HG02870 (cell line): ENCODE measurements around the gene CLIP4.

Experiments used
- ATAC-seq: cut with Tn5 transposase; IDR thresholded peaks from one replicate; pipeline ENCODE4 v1.9.1; 2021; ENCODE audit warnings: mild to moderate bottlenecking, moderate library complexity; ENCODE audit not compliant: unreplicated experiment

Gene CLIP4

DNA sequence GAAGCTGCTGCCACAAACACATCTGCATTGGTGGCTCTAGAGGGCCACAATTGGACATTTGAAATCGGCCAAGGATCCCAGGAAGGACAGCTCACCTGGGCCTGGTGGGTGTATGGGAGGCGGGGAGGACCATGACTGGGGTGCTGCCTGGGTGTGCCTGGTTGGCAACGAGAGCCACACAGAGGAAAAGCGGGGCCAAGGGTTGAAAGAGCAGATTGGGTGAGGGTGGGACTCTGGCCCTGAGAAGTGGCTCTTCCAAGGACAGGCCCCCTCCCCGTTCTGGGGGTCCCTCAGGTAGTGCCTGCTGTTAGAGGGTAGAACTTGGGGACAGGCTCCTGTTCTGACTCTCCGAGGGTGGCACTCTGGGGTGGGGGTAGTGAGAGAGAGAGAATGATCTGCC is 102.9 kb downstream of the CLIP4 start:
- no peak for ATAC-seq

DNA sequence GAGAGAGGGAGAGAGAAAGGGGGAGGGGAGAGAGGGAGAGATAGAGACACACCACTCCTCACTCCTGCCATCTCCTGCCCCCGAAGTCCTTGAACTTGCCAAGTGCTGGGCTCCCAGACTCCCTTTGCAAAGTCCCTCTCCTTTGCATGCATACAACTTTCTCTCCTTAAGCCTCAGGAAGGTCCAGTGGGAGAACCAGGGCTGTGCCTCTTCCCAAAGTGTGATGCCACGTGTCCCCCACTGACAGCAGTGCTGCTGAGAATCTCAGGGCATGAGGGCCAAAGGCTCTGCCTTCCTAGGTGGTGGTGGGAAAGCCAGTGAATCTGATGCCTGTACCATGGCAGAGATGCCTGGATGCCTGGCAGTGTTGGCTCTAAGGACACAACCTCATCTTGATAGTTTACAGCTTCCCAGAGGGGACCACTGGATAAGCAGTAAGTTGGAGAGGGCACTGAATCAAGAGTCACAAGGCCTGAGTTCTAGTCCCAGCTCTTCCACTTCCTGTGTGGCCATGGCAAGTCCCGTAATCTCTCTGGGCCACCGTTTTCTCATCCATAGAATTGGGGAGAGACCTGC is 103.4 kb downstream of the CLIP4 start:
- ATAC-seq: no peak

DNA sequence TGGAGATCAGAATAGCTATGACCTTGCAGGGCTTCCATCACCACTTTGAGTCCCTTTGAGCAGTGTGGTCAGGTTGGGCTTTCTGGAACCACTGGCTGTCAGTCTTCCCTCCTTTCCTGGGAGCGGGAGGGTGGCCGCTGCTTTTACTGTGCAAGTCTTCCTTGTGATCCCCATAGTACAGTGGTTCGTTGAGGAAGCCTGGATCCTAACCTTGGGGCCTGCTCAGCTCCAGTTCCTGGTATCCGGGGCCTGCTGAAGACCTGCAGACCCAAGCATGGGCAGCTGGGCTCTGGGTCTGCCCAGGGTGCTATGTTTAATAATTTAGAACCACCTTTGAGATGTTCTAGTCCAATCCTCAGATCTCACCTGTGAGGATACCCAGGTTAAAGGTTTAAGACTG is 104.2 kb downstream of the CLIP4 start:
- no peak for ATAC-seq

DNA sequence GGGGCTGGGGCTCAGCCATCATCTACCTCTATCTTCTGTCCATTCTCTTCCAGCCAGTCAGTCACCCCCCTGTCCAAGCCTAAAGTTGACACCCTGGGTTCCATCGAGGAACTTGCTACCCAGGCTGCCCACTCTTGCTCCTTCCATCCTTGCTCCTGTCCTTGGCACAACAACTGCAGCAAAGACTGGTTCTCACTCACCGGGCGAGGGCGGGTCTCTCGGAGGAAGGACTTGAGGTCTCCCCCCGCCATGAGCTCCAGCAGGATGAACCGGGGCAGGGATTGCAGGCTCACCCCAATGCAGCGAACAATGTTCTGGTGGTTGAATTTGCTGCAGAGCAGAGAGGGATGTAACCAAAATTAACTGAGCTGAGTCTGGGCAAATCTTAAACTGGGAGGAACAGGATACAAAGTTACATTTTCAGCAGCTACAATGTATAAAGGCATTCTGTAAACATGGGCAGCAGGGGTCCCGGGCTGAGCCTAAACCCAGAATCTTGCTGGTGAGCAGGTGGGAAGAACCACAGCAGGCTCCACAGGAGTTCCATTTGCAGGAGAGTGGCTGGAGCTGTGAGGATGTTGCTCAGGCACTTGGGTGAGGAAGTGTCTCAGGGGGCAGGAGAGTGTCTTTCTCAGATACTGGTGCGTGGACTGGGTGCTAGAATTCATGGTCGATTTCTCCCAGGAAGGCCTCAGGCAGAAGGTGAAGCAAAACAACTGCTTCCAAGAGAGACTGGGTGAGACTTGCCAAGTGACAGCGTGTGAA is 105.5 kb downstream of the CLIP4 start:
- ATAC-seq: no peak

DNA sequence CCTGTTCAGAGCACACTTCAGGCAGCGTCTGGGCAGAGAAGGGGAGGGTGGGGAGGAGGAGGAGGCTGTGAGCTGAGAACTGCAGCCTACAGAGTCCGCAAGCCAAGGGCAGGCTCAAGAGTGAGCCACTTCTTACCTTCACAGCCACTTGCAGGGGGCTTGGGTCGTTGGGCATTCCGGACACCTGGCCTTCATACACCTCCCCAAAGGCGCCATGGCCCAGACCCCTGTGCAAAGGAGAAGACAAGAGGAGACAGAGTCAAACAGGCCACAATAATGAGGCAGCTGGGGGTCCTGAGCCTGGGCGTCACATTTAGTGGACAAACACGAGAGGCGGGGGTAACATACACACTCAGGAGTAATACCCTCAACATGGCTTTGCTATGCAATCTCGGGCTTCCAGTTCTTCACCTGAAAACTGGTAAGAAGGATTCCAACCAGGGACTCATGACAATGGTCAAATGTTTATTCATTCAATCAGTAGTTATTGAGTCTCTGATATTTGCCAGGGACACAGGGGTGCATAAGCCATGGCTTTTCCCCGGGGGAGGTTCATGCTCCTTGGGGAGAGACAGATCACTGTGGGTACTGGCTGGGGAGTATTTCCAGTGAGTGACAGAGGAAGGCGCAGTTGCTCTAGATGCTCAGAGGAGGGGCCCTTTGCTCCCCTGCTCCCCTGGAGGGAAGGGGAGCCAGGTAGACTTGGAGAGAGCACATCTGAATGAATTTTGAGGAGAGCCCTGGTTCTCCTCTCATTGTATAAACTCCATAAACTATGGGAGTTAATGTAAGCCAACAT is 107.4 kb downstream of the CLIP4 start:
- ATAC-seq: no peak

DNA sequence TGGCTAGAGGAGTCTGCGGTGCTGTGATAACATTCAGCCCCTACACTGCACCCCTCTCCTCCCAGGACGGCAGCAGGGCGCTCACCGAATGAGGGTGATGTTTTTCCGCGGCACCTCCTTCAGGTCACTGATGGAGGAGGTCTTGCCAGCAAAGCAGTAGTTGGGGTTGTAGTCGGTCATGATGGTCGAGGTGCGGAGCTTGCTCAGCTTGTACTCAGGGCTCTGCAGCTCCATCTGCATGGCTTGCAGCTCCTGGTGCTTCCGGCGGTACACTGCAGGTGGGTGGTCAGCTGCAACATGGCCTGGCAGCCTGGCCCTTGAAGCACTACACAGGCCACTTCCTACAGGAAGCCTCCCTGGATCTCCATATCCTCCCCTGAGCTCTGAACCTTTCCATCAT is 108.0 kb downstream of the CLIP4 start:
- ATAC-seq: no peak

DNA sequence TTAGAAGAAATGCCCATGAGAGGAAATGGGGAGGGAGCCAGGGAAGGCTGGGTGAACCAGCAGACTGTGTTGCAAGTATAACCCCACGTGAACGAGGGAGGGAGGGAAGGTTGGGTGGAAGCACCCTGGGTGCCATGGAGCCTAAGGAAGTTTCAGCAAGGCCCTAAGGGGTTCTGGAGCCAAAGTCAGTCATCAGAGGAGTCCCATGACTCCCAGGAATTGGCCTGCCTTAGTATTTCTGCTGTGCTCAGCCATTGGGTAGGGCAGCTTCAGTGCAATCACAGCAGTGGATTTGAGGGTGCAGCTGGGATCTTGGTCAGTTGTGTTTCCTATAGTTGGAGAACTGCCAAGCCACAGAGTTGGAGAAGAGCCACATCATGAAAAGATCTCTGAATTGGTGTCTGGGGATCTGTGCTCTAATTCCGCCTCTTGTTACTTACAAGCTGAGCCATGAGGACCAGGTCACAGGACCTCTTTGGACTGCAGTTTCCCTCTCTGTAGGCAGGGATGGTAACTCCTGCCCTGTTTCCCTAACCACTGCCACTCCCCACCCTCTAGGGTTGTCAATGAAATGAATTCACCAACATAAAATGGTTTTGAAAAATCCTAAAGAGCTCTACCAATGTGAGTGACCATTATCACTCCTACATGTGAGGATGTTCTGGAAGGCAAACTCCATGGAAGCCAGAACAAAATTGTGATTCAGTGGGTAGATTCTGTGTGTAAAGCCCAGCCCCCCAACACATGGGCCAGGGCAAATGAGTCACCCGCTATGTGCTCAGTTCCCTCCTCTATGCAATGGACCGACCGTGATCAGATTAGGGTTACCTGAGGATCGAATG is 108.9 kb downstream of the CLIP4 start:
- ATAC-seq: no peak

DNA sequence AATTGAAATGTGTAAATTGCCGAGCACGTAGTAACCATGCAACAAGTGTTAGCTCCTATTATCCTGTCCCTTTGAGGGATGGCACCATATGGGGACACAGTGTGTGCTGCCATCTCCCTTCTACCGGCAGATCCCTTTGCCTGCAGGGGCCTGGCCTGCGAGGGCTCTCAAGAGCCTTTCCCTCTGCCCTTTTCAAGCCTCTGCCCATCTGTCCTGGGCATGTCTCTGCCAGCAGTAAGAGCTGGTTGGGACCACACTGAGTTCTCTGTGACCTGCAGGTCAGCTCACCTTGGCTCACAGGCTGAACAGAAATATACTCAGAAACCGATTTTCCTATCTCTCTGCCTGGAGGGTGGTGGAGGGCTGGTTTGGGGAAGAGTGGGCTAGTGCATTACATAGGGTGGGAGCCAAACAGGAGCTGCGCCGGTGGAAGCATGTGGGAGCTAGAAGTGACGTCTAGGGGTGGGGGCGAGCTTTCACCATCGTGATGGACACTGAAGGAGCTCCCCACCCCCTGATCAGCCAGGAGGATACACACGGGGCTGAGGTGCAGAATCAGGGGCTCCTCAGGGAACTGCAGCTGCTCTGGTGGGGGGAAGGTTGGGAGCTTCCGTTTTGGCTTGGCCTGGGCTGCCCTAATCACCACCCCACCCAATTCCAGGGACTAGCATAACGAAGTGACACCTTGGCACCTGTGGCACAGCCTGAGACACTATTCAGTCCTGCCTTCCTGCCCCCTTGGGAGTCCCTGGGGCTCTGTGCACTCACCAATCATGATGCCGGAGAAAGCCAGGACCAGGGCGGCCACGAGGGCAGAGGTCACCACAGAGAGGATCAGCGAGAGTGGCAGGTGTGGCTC is 109.7 kb downstream of the CLIP4 start:
- no peak for ATAC-seq

DNA sequence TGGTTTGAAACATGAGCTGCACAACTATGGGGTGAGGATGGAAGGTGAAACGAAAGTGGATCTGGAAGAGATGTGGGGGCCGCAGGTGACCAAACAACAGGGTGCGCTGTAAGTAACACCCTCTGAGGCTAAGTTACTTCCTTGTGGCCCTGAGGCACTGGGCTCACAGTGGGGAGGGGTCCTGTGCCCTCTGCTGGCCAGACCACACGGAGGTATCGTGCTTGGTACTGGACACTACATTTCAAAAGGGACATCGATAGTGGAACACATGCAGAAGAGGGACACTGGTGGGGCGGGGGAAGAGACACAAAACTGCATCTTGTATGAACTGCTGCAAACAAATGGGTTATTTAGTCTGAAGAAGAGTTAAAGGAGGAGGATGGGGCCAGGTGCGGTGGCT is 110.6 kb downstream of the CLIP4 start:
- no peak for ATAC-seq

DNA sequence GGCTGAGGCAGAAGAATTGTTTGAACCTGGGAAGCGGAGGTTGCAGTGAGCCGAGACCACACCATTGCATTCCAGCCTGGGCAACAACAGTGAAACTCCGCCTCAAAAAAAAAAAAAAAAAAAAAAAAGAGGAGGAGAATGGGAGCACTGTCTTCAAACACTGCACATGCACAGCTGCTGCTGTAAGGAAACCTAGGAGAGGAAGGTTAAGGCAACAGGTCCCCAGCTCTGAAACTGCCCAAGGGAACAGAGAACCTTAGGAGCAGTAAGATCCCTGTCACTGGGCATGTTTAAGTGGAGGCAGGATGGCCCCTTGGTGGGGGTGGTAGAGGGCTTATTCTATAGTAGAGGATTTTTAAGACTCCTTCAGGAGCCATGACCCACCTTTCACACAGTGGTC is 111.2 kb downstream of the CLIP4 start:
- no peak for ATAC-seq

DNA sequence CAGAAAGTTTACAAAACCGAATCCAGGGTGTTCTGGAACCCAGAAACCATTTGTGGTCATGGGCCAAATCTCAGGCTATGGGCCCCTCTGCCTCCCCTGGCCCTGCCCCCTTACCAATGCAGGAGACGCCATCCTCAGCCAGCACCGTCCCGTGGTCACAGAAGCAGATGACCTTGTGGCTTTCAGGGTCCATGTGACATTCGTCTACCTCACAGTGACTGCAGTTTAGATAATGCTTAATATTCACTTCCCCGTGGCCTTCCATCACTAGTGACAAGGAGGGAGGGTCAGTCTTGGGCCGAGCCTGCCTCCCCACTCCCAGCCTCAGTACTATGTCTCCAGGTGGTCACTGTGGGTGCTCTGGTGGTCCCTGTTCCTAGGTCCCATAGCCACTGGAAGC is 111.6 kb downstream of the CLIP4 start:
- no peak for ATAC-seq

DNA sequence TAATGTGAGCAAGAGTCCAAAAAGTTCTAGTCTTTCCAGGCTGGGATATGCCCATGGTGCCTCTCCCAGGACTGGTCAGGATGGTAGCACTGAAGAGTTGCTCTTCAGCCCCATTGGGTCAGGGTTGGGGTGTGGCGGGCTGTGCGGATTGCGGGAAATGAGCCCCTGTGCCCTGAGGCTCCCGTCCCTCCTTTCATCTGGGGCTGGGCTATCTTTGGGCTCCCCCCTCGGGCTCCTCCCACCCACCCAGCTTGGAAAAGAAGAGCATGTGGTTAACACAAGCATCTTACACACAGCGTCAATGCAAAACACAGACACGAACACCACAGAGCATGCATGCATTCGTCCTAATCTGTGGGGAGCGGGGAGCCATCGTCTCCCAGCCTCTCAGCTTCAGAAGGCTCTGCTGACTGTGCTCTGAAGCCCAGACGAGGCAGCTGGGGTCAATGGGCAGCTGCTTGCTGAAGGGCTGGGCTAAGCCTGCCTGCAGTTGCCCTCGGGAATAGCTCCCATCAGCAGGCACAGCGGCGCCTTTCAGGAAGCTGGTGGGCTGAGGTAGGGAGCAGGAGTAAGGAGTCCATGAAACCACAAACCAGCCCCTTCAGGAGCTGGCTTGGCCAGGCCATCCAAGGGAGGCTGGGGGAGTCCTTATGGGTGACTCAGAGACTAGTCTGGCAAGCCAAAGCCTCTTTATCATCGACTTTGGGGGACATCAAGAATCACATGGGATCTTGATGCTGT is 112.9 kb downstream of the CLIP4 start:
- no peak for ATAC-seq

DNA sequence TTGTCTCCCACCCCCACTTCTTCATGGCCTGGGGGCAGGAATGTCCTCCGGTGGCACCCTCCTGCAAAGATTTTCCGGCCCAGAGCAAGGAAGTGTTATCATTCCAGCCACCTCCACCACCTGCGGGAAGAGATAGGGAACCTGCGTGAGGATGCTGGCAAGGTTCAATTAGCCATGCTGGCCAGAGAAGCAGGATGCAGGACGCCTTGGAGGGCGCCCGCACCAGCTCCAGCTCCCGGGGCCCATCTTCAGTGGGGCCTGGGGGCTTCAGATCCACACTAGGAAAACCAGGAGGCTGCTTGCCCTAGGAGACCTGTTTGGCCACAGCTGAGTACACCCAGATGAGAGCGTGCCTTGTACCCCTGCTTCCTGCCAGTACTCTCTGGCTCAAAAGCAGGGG is 113.7 kb downstream of the CLIP4 start:
- no peak for ATAC-seq

DNA sequence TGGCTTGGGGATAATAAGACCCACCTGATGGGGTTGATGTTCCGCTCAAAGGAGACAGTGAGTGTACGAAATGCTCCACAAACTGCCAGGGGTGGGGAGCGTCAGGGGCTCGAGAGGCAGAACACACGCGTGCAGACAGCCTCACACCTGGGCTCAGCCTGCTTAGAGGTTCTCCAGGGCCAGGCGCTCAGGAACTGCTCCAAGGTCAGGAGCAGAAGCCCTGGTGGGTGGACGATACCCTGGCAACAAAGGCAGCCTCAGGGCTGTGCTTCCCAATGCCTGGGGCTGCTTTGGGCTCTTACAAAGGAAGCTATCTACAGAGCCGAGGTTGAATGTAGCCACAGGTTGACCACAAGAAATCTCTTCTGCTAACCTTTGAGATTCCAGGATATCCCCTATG is 114.4 kb downstream of the CLIP4 start:
- no peak for ATAC-seq

DNA sequence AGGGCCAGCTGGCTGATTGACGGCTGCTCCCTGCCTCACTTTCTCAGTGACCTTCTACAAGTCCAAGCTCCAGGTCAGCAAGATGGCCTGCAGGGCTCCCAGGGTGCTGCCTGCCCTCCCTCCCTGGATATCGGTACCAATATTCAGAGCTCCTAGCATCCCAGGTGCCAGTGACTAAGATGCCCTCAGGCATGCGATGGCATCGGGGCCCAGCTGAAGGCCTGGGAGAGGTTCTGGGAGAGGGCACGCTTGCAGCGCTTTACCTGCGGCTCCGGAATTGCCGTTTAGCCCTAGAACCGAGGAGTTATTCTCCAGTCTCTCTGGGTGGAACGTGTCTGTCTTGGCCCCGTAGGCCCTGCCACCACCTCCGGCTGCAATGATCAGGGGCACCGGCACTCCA is 116.8 kb downstream of the CLIP4 start:
- ATAC-seq: no peak

DNA sequence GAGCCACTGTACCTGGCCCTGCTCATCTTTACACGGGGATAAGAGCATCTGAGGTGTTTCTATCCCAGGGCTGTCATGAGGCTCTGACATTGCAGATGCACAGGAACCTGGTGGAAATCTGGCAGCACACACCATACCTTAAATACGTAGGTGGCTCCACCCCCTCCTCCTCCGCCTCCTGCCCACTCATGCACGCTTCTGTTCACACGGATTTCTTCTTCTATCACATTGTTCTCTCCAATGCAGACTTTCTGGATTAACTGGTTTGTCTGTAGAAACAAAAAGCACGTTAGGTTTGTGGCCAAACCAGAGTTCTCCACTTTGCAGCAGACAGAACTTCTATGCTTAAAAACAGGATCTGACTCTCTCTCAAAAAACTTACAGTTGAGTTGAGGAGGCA is 118.2 kb downstream of the CLIP4 start:
- ATAC-seq: no peak

DNA sequence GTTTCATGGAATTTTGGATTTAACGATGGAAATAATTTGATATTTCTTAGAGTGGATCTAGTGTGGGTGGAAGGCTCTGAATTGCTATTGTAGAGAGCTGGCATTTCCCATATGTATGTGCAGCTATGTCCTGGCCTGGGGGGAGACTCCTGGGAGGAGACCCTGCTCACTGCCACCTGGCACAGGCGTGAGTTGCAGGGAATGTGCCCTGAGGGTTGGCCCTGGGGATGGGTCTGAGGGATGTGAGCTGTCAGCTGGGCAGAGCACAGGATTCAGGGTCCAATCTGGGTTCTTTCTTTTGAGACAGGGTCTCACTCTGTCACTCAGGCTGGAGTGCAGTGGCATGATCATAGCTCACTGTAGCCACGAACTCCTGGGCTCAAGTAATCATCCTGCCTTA is 120.2 kb downstream of the CLIP4 start:
- no peak for ATAC-seq

DNA sequence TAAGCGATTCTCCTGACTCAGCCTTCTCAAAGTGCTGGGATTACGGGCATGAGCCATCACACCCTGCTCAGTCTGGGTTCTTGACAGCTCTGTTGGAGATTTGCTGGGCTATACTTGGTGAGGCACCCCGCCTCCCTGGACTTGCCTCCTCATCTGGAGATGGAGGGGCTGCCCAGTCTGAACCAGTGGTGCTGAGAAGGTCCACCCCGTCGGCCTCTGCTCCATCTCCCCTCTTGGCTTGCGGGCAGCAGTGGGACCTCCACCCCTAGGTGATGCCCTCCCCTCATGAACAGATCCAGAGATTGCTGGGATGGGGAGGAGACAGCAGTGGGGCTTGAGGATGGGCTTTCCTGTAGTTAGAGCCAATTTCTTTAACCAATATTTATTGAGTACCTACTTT is 120.9 kb downstream of the CLIP4 start:
- no peak for ATAC-seq

DNA sequence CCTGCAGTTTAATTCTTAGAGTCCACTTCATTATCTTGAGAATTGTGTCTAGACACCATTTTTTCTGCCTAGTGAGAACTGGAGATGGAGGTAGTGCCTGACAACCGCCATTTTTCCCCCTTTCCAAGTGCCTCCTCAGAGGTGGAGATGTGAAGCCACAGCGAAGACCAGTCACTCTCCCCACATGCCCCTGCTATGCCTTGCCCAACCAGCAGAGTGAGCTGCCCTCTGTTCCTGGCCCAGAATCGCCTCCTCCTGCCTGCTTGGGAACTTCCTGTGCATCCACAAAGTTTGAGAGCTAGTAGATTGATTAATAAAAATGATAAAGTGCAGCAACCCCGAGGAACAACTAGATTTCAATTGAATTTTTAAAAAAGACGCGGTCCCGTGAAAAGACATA is 123.3 kb downstream of the CLIP4 start:
- ATAC-seq: no peak
